Measurements from ENCODE around the gene TLCD5. TPM values are rescaled to one million over a fixed set of nuclear protein-coding genes. Genes with fewer than 3 reads are reported as not detected.

Gene TLCD5
- total RNA-seq, 2 donors from 2014 or later = 13.8 to 20.1 TPM

- no peaks in the 10 kb centered on the region for H3K27me3 Mint-ChIP-seq (ENCODE audit: insufficient read depth)
- no peak for TF ChIP-seq CTCF (conservative IDR thresholded peaks at IDR 0.05)
- H3K4me1 Mint-ChIP-seq = peaks cover 14% of the 10 kb centered on the region
- H3K4me3 Mint-ChIP-seq = no peak overlapping the region
- no peaks in the 10 kb centered on the region for H3K27me3 ChIP-seq (ENCODE audit: control insufficient read depth, insufficient read depth, low read length, poor library complexity, severe bottlenecking)
- no peaks in the 10 kb centered on the region for H3K36me3 ChIP-seq (ENCODE audit: control insufficient read depth, insufficient read depth, low read length)
- DNase-seq = no peak
- no peaks in the 10 kb centered on the region for H3K4me1 ChIP-seq (ENCODE audit: control insufficient read depth, insufficient read depth, low read length)
- peaks cover 7% of the 10 kb centered on the region for H3K9me3 Mint-ChIP-seq
- no peak overlapping the region for H3K4me3 ChIP-seq (ENCODE audit: low read length)
- H3K27ac ChIP-seq (ENCODE audit: low read depth, low read length) = no peak overlapping the region
- H3K36me3 Mint-ChIP-seq (ENCODE audit: low read depth) = peaks cover 6% of the 10 kb centered on the region
- peaks cover 6% of the 10 kb centered on the region for H3K9me3 ChIP-seq (ENCODE audit: control insufficient read depth, low read length)
- no peak overlapping the region for H3K9ac ChIP-seq (ENCODE audit: extremely low read depth, low read length, poor library complexity, severe bottlenecking)
- H3K27ac Mint-ChIP-seq = no peak overlapping the region
Observed at GRCh38 chr11:120372296-120372695, 47.2 kb downstream of the TLCD5 start.

- Histone ChIP-seq H3K9ac (ENCODE audit: extremely low read depth, low read length, poor library complexity, severe bottlenecking) (no peak overlapping the region), H3K4me1 (ENCODE audit: control insufficient read depth, insufficient read depth, low read length) (no peaks in the 10 kb centered on the region), H3K27ac (ENCODE audit: low read depth, low read length) (no peak overlapping the region), H3K27me3 (ENCODE audit: control insufficient read depth, insufficient read depth, low read length, poor library complexity, severe bottlenecking) (no peaks in the 10 kb centered on the region), H3K9me3 (ENCODE audit: control insufficient read depth, low read length) (peaks cover 21% of the 10 kb centered on the region), H3K4me3 (ENCODE audit: low read length) (no peak overlapping the region), H3K36me3 (ENCODE audit: control insufficient read depth, insufficient read depth, low read length) (no peaks in the 10 kb centered on the region)
- 82 to 90% methylated on average over 3 of the region's 3 CpGs for WGBS, 2 experiments (ENCODE audit: insufficient coverage in 1 of 2, insufficient read length in 1 of 2)
- no peaks in the 10 kb centered on the region for H3K27me3 Mint-ChIP-seq (ENCODE audit: insufficient read depth)
- peaks cover 17% of the 10 kb centered on the region for H3K36me3 Mint-ChIP-seq (ENCODE audit: low read depth)
- no peak for DNase-seq
- peaks cover 13% of the 10 kb centered on the region for H3K4me1 Mint-ChIP-seq
- H3K27ac Mint-ChIP-seq = peak overlapping the region; percentile 76
- no peak for TF ChIP-seq CTCF (conservative IDR thresholded peaks at IDR 0.05)
- peaks cover 21% of the 10 kb centered on the region for H3K9me3 Mint-ChIP-seq
- H3K4me3 Mint-ChIP-seq = no peak overlapping the region
Observed at GRCh38 chr11:120375076-120375475, 50.0 kb downstream of the TLCD5 start.

- Histone ChIP-seq H3K4me1 (ENCODE audit: control insufficient read depth, insufficient read depth, low read length) (no peaks in the 10 kb centered on the region), H3K36me3 (ENCODE audit: control insufficient read depth, insufficient read depth, low read length) (no peaks in the 10 kb centered on the region), H3K9ac (ENCODE audit: extremely low read depth, low read length, poor library complexity, severe bottlenecking) (no peak overlapping the region), H3K27ac (ENCODE audit: low read depth, low read length) (no peak overlapping the region), H3K9me3 (ENCODE audit: control insufficient read depth, low read length) (peaks cover 21% of the 10 kb centered on the region), H3K27me3 (ENCODE audit: control insufficient read depth, insufficient read depth, low read length, poor library complexity, severe bottlenecking) (no peaks in the 10 kb centered on the region), H3K4me3 (ENCODE audit: low read length) (no peak overlapping the region)
- no peak overlapping the region for H3K4me3 Mint-ChIP-seq
- peaks cover 21% of the 10 kb centered on the region for H3K9me3 Mint-ChIP-seq
- peaks cover 6% of the 10 kb centered on the region for H3K4me1 Mint-ChIP-seq
- no peak for DNase-seq
- TF ChIP-seq CTCF (conservative IDR thresholded peaks at IDR 0.05) = no peak
- H3K27ac Mint-ChIP-seq = no peak overlapping the region
- H3K27me3 Mint-ChIP-seq (ENCODE audit: insufficient read depth) = no peaks in the 10 kb centered on the region
- 96 to 100% methylated on average over 3 to 5 of the region's 6 CpGs for WGBS, 2 experiments (ENCODE audit: insufficient coverage in 1 of 2, insufficient read length in 1 of 2)
- H3K36me3 Mint-ChIP-seq (ENCODE audit: low read depth) = peaks cover 17% of the 10 kb centered on the region
Observed at GRCh38 chr11:120376547-120377182, 51.6 kb downstream of the TLCD5 start.

All from endodermal cell (in vitro differentiated cells).